A549 treated with CORT108297 at 1 μM for 4 hours (cell line): ENCODE data around the gene CXCL12. TPM values are rescaled to one million over a fixed set of nuclear protein-coding genes. Genes with fewer than 3 reads are reported as not detected.

Experiments
- total RNA-seq: library from RNA; stranded (reverse); fragments of 200-300 nt; extraction: Qiagen RNA extraction; gene quantifications from 5 replicates; pipeline ENCODE4 v1.2.3, GENCODE V29; 2022

Gene CXCL12
- total RNA-seq: 0.11 to 0.27 TPM (median 0.14 TPM) in 5 replicates

GRCh38 chr10:44385026-44385695 lies at the start of gene CXCL12:
TSS of gene CXCL12 (minus strand) at chr10:44385097. CDS start at chr10:44385005, 92 bp downstream.

